BLaER1 treated with 17β-estradiol and CSF1 and Interleukin-3, amounts not matched to agents 10 nM and 100 nM (cell line): ENCODE data around the gene CAMKMT.
"Not testable (repeated sequence)": the region's sequence is repeated elsewhere in the genome, so short reads cannot be mapped to it uniquely, and the experiment has no call there.

Source experiments
- H3K27ac ChIP-seq, 11 experiments: shearing (Covaris generic); formaldehyde crosslinking; 2 replicates each; pipeline ENCODE4 v1.8.1; 2022
- H3K27me3 ChIP-seq, 11 experiments: shearing (Covaris generic); formaldehyde crosslinking; 2 replicates each; pipeline ENCODE4 v1.8.1; 2022
- H3K36me3 ChIP-seq, 11 experiments: shearing (Covaris generic); formaldehyde crosslinking; 2 replicates each; pipeline ENCODE4 v1.8.1; 2022
- H3K4me1 ChIP-seq, 10 experiments: shearing (Covaris generic); formaldehyde crosslinking; 2 replicates each; pipeline ENCODE4 v1.8.1; 2022
- H3K4me2 ChIP-seq, 11 experiments: shearing (Covaris generic); formaldehyde crosslinking; 2 replicates each; pipeline ENCODE4 v1.8.1; 2022
- H3K4me3 ChIP-seq, 10 experiments: shearing (Covaris generic); formaldehyde crosslinking; 2 replicates each; pipeline ENCODE4 v1.8.1; 2022
- H3K9ac ChIP-seq, 11 experiments: shearing (Covaris generic); formaldehyde crosslinking; 2 replicates each; pipeline ENCODE4 v1.8.1; 2022
- H3K9me3 ChIP-seq, 11 experiments: shearing (Covaris generic); formaldehyde crosslinking; replicated peaks in 1 of 11; 2 replicates each; pipeline ENCODE4 v1.8.1; 2022
- H4K20me1 ChIP-seq, 11 experiments: shearing (Covaris generic); formaldehyde crosslinking; 2 replicates each; pipeline ENCODE4 v1.8.1; 2022
- Cebpa-rat ChIP-seq, 11 experiments: shearing (Covaris generic); IDR thresholded peaks; 2 replicates each; pipeline ENCODE4 v1.8.1; 2022

The CAMKMT gene

GRCh38 chr2:44582363-44583008 is 220.7 kb downstream of the CAMKMT start:
- H3K27me3 ChIP-seq: no peaks in the 10 kb centered on the region
- no peak overlapping the region for H3K9ac ChIP-seq
- no peak overlapping the region for H3K27ac ChIP-seq
- H3K9me3 ChIP-seq: 0 out of 22 replicates have a peak, but pooled peaks cover 0 to 3% (median 0%) of the 10 kb centered on the region in 11 experiments
- H3K36me3 ChIP-seq: no peaks in the 10 kb centered on the region
- no peak overlapping the region for H3K4me3 ChIP-seq
- no peak for TF ChIP-seq Cebpa-rat (IDR thresholded peaks at IDR 0.05)
- no peak overlapping the region for H3K4me2 ChIP-seq
- no peaks in the 10 kb centered on the region for H4K20me1 ChIP-seq
- peaks cover 0 to 28% (median 21%) of the 10 kb centered on the region in 10 experiments; a peak in 13 of 20 replicates for H3K4me1 ChIP-seq

GRCh38 chr2:44595615-44596014 is 233.9 kb downstream of the CAMKMT start:
- H3K9me3 ChIP-seq: not testable (repeated sequence)

GRCh38 chr2:44596537-44597320 is 235.0 kb downstream of the CAMKMT start:
- no peak overlapping the region for H3K9ac ChIP-seq
- no peak for TF ChIP-seq Cebpa-rat (IDR thresholded peaks at IDR 0.05)
- peak overlapping the region in 1 of 11 experiments; percentile 35; a peak in 1 of 22 replicates for H3K4me2 ChIP-seq
- no peaks in the 10 kb centered on the region for H4K20me1 ChIP-seq
- no peaks in the 10 kb centered on the region for H3K27me3 ChIP-seq
- peaks cover 0 to 10% (median 6%) of the 10 kb centered on the region in 10 experiments; a peak in 10 of 20 replicates for H3K4me1 ChIP-seq
- H3K9me3 ChIP-seq: peaks cover 0 to 7% (median 0%) of the 10 kb centered on the region in 11 experiments; a peak in 5 of 22 replicates
- no peaks in the 10 kb centered on the region for H3K36me3 ChIP-seq
- H3K27ac ChIP-seq: no peak overlapping the region
- no peak overlapping the region for H3K4me3 ChIP-seq

More at GRCh38 chr2:44595615-44596014, 233.9 kb downstream of the CAMKMT start:
- H3K9ac ChIP-seq, H3K4me2 ChIP-seq, H4K20me1 ChIP-seq, H3K27me3 ChIP-seq, H3K4me3 ChIP-seq, H3K27ac ChIP-seq, H3K36me3 ChIP-seq: not testable (repeated sequence)
- peaks cover 0 to 10% (median 6%) of the 10 kb centered on the region in 10 experiments; a peak in 10 of 20 replicates for H3K4me1 ChIP-seq

- Histone ChIP-seq H4K20me1 (no peaks in the 10 kb centered on the region), H3K27ac (no peak overlapping the region), H3K27me3 (no peaks in the 10 kb centered on the region), H3K4me3 (no peak overlapping the region), H3K4me2 (no peak overlapping the region), H3K36me3 (no peaks in the 10 kb centered on the region; a peak in 2 of 22 replicates), H3K9me3 (peaks cover 0 to 10% (median 5%) of the 10 kb centered on the region in 11 experiments; a peak in 7 of 22 replicates), H3K4me1 (peaks cover 0 to 6% (median 2%) of the 10 kb centered on the region in 10 experiments; a peak in 8 of 20 replicates), H3K9ac (no peak overlapping the region)
- no peak for TF ChIP-seq Cebpa-rat (IDR thresholded peaks at IDR 0.05)
These were observed 236.8 kb downstream of the CAMKMT start for GRCh38 chr2:44598330-44599119.

- peaks cover 0 to 5% (median 0%) of the 10 kb centered on the region in 10 experiments; a peak in 1 of 20 replicates for H3K4me1 ChIP-seq
- no peak overlapping the region for H3K4me2 ChIP-seq
- no peaks in the 10 kb centered on the region for H4K20me1 ChIP-seq
- no peak overlapping the region for H3K9ac ChIP-seq
- no peak overlapping the region for H3K4me3 ChIP-seq
- no peak overlapping the region for H3K27ac ChIP-seq
- peaks cover 0 to 10% (median 5%) of the 10 kb centered on the region in 11 experiments; a peak in 7 of 22 replicates for H3K9me3 ChIP-seq
- TF ChIP-seq Cebpa-rat (IDR thresholded peaks at IDR 0.05): no peak
- H3K36me3 ChIP-seq: no peaks in the 10 kb centered on the region; a peak in 2 of 22 replicates
- H3K27me3 ChIP-seq: no peaks in the 10 kb centered on the region
These were observed 237.4 kb downstream of the CAMKMT start for GRCh38 chr2:44599130-44599529.

GRCh38 chr2:44602446-44602845 is 240.7 kb downstream of the CAMKMT start:
- TF ChIP-seq Cebpa-rat (IDR thresholded peaks at IDR 0.05): no peak
- no peak overlapping the region for H3K4me2 ChIP-seq
- 0 out of 20 replicates have a peak, but pooled peaks cover 0 to 3% (median 0%) of the 10 kb centered on the region in 10 experiments for H3K4me1 ChIP-seq
- H3K4me3 ChIP-seq: no peak overlapping the region
- no peaks in the 10 kb centered on the region for H3K27me3 ChIP-seq
- no peaks in the 10 kb centered on the region; a peak in 2 of 22 replicates for H3K36me3 ChIP-seq
- H3K9me3 ChIP-seq: peaks cover 0 to 10% (median 0%) of the 10 kb centered on the region in 11 experiments; a peak in 3 of 22 replicates
- no peak overlapping the region for H3K9ac ChIP-seq
- no peak overlapping the region for H3K27ac ChIP-seq
- no peaks in the 10 kb centered on the region for H4K20me1 ChIP-seq

- no peaks in the 10 kb centered on the region for H3K27me3 ChIP-seq
- TF ChIP-seq Cebpa-rat (IDR thresholded peaks at IDR 0.05): no peak
- H3K4me1 ChIP-seq: 0 out of 20 replicates have a peak, but pooled peaks cover 0 to 3% (median 0%) of the 10 kb centered on the region in 10 experiments
- no peaks in the 10 kb centered on the region for H4K20me1 ChIP-seq
- no peak overlapping the region for H3K9ac ChIP-seq
- H3K4me3 ChIP-seq: no peak overlapping the region
- H3K36me3 ChIP-seq: no peaks in the 10 kb centered on the region; a peak in 2 of 22 replicates
- H3K9me3 ChIP-seq: peaks cover 0 to 10% (median 0%) of the 10 kb centered on the region in 11 experiments; a peak in 3 of 22 replicates
- no peak overlapping the region for H3K27ac ChIP-seq
- H3K4me2 ChIP-seq: no peak overlapping the region
These were observed 243.8 kb downstream of the CAMKMT start for GRCh38 chr2:44605511-44605910.

GRCh38 chr2:44612276-44612675 is 250.5 kb downstream of the CAMKMT start:
- Histone ChIP-seq H3K36me3 (no peaks in the 10 kb centered on the region), H3K4me1 (peaks cover 9 to 26% (median 16%) of the 10 kb centered on the region in 10 experiments), H3K4me3 (no peak overlapping the region), H4K20me1 (no peaks in the 10 kb centered on the region), H3K4me2 (peak overlapping the region in 4 of 11 experiments; percentile 25 to 56 (median 39); a peak in 6 of 22 replicates), H3K27me3 (no peaks in the 10 kb centered on the region), H3K9me3 (peaks cover 0 to 5% (median 0%) of the 10 kb centered on the region in 11 experiments; a peak in 2 of 22 replicates), H3K27ac (no peak overlapping the region), H3K9ac (no peak overlapping the region)
- no peak for TF ChIP-seq Cebpa-rat (IDR thresholded peaks at IDR 0.05)
